Chondrocyte (in vitro differentiated cells): ENCODE results near the gene CYP2A7. TPM values are rescaled to one million over a fixed set of nuclear protein-coding genes. Genes with fewer than 3 reads are reported as not detected.
"Not testable (repeated sequence)": the region's sequence is repeated elsewhere in the genome, so short reads cannot be mapped to it uniquely, and the experiment has no call there.

Source experiments
- DNase-seq: peaks from one replicate; pipeline ENCODE4 v3.0.0; 2021; ENCODE audit warnings: mixed read lengths, low spot score
- H3K27ac Mint-ChIP-seq: one replicate; pipeline ENCODE4 v1.8.0; 2021; ENCODE audit warnings: mild to moderate bottlenecking, moderate library complexity, mixed read lengths; ENCODE audit not compliant: unreplicated experiment
- H3K27me3 Mint-ChIP-seq: 2 replicates; pipeline ENCODE4 v1.8.0; 2021; ENCODE audit warnings: low read depth, mixed read lengths
- H3K36me3 Mint-ChIP-seq: 2 replicates; pipeline ENCODE4 v1.8.0; 2021; ENCODE audit warnings: low read depth, mixed read lengths
- H3K4me1 Mint-ChIP-seq: 2 replicates; pipeline ENCODE4 v1.8.0; 2021; ENCODE audit warnings: low read depth, mild to moderate bottlenecking, mixed read lengths
- H3K4me3 Mint-ChIP-seq: one replicate; pipeline ENCODE4 v1.8.0; 2021; ENCODE audit warnings: mild to moderate bottlenecking, moderate library complexity, mixed read lengths; ENCODE audit not compliant: unreplicated experiment
- H3K9me3 Mint-ChIP-seq: 2 replicates; pipeline ENCODE4 v1.8.0; 2021; ENCODE audit warnings: low read depth, mixed read lengths
- CTCF ChIP-seq: fragments of 200-600 bp; sonication (generic); IDR thresholded peaks from 2 replicates; pipeline ENCODE4 v1.5.0; 2021; ENCODE audit warnings: antibody characterized with exemption, mild to moderate bottlenecking, moderate library complexity
- total RNA-seq: library from RNA; stranded (reverse); gene quantifications from 3 replicates; pipeline ENCODE4 v1.2.1, GENCODE V29; 2021

The CYP2A7 gene
- total RNA-seq, 1 donor from 2014 or later, result not detected

GRCh38 chr19:40831502-40832430, 50.3 kb downstream of the CYP2A7 start:
- no peaks in the 10 kb centered on the region for H3K9me3 Mint-ChIP-seq
- no peaks in the 10 kb centered on the region for H3K27me3 Mint-ChIP-seq
- peaks cover 13% of the 10 kb centered on the region for H3K36me3 Mint-ChIP-seq
- DNase-seq, result no peak
- H3K27ac Mint-ChIP-seq, result peak overlapping the region; percentile 79
- no peak overlapping the region for H3K4me3 Mint-ChIP-seq
- TF ChIP-seq CTCF, result no peak
- peaks cover 12% of the 10 kb centered on the region for H3K4me1 Mint-ChIP-seq

GRCh38 chr19:40830741-40831140, 51.3 kb downstream of the CYP2A7 start:
- not testable (repeated sequence) for H3K27ac Mint-ChIP-seq, H3K4me3 Mint-ChIP-seq, DNase-seq, H3K9me3 Mint-ChIP-seq, H3K27me3 Mint-ChIP-seq
- peaks cover 16% of the 10 kb centered on the region for H3K36me3 Mint-ChIP-seq
- H3K4me1 Mint-ChIP-seq, result peaks cover 12% of the 10 kb centered on the region

- no peak for DNase-seq
- Mint-ChIP-seq H3K4me3 (no peak overlapping the region), H3K27ac (no peak overlapping the region), H3K36me3 (peaks cover 18% of the 10 kb centered on the region), H3K4me1 (peaks cover 12% of the 10 kb centered on the region), H3K27me3 (no peaks in the 10 kb centered on the region), H3K9me3 (no peaks in the 10 kb centered on the region)
- TF ChIP-seq CTCF, result no peak
Measured at GRCh38 chr19:40829205-40829604, 52.8 kb downstream of the CYP2A7 start.

- Mint-ChIP-seq H3K4me1 (peaks cover 12% of the 10 kb centered on the region), H3K4me3 (no peak overlapping the region), H3K36me3 (peaks cover 18% of the 10 kb centered on the region), H3K9me3 (no peaks in the 10 kb centered on the region), H3K27me3 (no peaks in the 10 kb centered on the region), H3K27ac (no peak overlapping the region)
- peak; percentile 37 for DNase-seq
- TF ChIP-seq CTCF, result no peak
Measured at GRCh38 chr19:40827386-40828247, 54.4 kb downstream of the CYP2A7 start.

- H3K36me3 Mint-ChIP-seq, result peaks cover 18% of the 10 kb centered on the region
- not testable (repeated sequence) for H3K4me3 Mint-ChIP-seq, H3K4me1 Mint-ChIP-seq, DNase-seq, H3K9me3 Mint-ChIP-seq, H3K27me3 Mint-ChIP-seq, H3K27ac Mint-ChIP-seq
Measured at GRCh38 chr19:40826699-40827385, 55.2 kb downstream of the CYP2A7 start.

- not testable (repeated sequence) for H3K4me1 Mint-ChIP-seq, DNase-seq, H3K27me3 Mint-ChIP-seq, H3K9me3 Mint-ChIP-seq, H3K27ac Mint-ChIP-seq, H3K4me3 Mint-ChIP-seq
- peaks cover 18% of the 10 kb centered on the region for H3K36me3 Mint-ChIP-seq
Measured at GRCh38 chr19:40826312-40826698, 55.7 kb downstream of the CYP2A7 start.

- not testable (repeated sequence) for DNase-seq, H3K4me1 Mint-ChIP-seq, H3K4me3 Mint-ChIP-seq, H3K27me3 Mint-ChIP-seq, H3K9me3 Mint-ChIP-seq, H3K27ac Mint-ChIP-seq
- H3K36me3 Mint-ChIP-seq, result peaks cover 18% of the 10 kb centered on the region
Measured at GRCh38 chr19:40825460-40826095, 56.5 kb downstream of the CYP2A7 start.
